T-helper 9 cell (primary cell): ENCODE measurements around the gene DNAAF5.
"Not testable (repeated sequence)": the region's sequence is repeated elsewhere in the genome, so short reads cannot be mapped to it uniquely, and the experiment has no call there.

Experiments used
- DNase-seq: peaks from one replicate; pipeline ENCODE4 v3.0.0-alpha.2; 2020

The DNAAF5 gene

GRCh38 chr7:730501-731439, 4.3 kb downstream of the DNAAF5 start:
- DNase-seq = no peak

- DNase-seq = no peak
These were observed 5.1 kb downstream of the DNAAF5 start for GRCh38 chr7:731440-732085.

DNA sequence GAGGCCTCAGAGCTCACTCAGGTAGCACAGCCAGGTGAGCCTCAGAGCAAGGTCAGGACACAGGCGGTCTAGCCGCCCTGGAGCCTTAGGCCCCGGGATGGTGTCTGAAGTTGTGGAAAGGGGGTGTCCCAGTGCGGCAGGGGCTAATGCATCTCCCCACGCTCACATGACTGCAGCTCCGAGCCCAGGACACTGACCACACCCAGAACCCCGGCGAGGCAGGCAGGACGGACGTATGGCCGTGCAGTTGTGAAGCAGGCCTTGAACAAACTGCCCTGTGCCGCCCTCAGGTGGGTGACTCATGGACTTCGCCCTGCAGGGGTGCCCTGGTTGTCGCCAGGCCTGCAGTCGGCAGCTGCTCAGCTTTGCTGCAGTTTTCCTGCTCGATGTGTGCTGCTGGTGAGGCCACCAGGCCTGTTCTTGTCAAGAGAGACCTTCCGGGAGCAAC, 5.6 kb downstream of the DNAAF5 start:
- no peak for DNase-seq

- DNase-seq = no peak
These were observed 6.1 kb downstream of the DNAAF5 start for GRCh38 chr7:732556-732955.

DNA sequence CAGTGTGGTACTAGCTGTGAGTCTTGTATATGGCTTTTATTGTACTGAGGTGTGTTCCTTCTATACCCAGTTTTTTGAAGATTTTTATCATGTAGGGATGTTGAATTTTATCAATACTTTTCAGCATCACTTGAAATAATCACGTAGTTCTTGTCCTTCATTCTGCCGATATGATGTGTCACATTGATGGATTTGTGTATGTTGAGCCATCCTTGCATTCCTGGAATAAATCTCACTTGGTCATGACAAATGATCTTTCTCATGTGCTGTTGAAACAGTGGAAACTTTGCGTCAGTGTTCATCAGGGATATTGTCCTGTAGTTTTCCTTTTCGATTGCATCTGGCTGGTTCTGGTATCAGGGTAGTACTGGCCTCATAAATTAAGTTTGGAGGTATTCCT, 7.7 kb downstream of the DNAAF5 start:
- no peak for DNase-seq

DNA sequence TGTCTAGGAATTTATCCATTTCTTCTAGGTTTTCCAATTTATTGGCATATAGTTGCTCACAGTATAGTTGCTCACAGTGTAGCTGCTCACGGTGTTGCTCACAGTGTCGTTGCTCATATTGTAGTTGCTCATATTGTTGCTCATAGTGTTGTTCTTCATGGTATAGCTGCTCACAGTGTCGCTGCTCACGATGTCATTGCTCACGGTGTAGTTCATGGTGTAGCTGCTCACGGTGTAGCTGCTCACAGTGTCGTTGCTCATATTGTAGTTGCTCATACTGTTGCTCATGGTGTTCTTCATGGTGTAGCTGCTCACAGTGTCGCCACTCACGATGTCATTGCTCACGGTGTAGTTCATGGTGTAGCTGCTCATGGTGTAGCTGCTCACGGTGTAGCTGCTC, 8.3 kb downstream of the DNAAF5 start:
- DNase-seq = no peak

- no peak for DNase-seq
These were observed 11.7 kb downstream of the DNAAF5 start for GRCh38 chr7:738241-738640.

GRCh38 chr7:738723-739454, 12.4 kb downstream of the DNAAF5 start:
- DNase-seq = no peak

DNA sequence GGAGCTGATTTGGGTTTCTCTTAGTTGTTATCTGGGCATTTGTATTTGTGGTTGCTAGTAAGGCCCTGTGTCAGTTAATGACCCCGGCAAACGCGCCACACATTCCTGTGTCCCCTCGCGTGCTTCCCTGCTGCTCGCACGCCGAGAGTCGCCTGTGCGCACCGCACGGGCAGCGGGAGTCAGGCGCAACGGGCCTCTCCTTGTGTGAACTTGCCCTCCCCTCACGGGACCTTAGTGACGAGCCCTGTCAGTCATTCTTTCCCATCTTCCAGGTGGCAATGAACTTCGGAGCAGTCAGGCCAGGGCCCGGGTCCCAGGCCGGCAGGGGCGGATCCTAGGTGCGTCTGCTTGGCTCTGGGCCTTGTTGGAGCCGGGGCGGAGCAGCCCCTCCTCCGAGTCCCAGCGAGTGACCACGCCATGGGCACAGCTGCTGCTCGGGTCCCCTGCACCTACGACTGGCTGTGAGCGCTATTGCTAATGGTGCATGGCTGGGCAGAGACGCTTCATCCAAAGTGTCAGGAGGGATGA, 13.0 kb downstream of the DNAAF5 start:
- DNase-seq = no peak

DNA sequence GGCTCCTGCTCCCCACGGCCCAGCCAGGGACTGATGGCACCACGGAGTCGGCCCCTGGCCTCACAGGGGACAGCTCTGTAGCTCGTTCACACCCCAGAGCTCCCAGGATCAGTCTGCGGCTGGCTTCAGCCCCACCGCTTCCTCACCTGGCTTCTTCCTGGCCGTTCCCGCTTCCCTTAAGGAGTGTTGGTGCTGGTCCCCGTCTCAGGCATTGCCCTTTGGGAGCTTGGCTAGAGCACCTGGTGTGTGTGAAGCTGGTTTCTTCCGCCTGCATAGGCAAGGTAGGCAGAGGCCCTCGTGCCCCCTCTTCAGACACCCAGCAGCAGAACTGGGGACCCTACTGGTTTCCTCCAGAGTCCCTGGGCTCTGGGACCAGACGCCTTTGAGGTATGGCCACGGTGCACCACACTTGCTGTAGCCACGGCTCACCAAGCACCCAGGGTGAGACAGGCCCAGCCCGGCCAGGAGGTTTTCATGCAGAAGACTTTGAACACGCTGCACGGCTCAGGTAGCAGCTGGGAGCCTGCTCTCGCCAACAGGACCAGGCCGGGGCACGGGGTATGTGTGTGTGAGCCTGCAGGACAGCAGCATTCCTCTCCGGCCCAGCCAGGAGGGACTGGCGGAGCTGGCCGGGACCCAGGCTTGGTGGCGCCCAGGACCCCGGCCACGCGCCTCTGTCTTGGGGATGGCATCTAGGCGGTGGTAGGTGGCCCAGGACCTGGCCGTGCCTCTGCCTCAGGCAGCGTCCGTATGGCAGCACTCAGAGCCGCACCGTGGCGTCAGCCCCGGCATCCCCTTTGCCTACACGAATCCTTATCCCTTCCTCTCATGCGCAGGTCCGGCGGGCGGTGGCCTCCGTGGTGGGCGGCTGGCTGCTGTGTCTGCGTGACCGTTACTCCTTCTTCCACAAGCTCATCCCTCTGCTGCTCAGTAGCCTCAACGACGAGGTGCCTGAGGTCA, 13.8 kb downstream of the DNAAF5 start:
- no peak for DNase-seq

- no peak for DNase-seq
These were observed 14.7 kb downstream of the DNAAF5 start for GRCh38 chr7:741191-741671.

DNA sequence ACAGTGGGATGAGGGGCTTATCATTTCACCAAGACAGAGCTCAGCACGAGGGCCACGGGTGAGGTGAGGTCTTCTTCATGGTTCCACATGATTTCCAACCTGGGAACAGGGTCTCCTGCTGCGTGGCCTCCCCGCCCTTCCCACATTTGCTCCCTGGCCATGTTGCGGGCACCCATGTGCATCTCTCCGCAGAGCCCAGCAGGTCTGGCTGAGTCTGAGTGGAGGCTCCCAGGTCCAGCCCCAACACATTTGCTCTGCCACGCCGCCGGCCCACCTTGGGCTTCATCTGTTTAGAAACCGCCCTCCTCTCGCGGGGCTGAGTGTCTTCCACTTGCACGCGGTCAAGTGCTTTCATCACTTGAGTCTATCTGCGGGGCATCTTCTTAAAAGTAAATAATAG, 15.4 kb downstream of the DNAAF5 start:
- DNase-seq = no peak

DNA sequence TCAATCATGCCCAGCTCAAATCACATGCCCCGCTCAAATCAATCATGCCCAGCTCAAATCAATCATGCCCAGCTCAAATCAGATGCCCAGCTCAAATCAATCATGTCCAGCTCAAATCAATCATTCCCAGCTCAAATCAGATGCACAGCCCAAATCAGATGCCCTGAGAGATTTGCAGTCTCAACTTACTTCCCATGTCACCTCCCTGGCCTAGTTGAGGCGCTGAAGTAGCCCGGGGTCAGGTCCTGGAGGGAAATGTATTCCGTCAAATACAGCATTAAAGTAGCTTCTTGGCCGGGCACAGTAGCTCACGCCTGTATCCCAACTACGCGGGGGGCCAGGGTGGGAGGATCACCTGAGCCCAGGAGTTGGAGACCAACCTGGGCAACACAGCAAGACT, 16.3 kb downstream of the DNAAF5 start:
- DNase-seq = no peak

DNA sequence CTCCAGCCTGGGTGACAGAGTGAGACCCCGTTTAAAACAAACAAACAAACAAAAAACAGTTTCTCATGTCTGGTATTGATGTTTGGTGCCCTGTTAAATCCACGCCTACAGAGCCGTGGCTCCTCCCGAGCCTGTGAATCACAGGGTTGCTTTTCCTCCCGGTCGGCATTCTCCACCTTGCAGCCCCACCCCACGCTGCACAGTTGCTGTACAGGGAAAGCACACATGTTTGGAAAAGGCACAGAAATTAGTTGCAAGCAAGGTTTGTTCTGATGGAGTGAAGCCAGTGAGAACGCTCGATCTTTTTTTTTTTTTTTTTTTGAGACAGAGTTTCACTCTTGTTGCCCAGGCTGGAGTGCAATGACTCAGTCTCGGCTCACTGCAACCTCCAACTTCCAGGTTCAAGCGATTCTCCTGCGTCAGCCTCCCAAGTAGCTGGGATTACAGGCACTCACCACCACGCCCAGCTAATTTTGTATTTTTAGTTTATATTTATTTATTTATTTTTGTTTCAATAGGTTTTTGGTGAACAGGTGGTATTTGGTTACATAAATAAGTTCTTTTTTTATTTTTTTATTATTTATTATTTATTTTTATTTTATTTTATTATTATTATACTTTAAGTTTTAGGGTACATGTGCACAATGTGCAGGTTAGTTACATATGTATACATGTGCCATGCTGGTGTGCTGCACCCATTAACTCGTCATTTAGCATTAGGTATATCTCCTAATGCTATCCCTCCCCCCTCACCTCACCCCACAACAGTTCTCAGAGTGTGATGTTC, 17.0 kb downstream of the DNAAF5 start:
- DNase-seq = not testable (repeated sequence)

DNA sequence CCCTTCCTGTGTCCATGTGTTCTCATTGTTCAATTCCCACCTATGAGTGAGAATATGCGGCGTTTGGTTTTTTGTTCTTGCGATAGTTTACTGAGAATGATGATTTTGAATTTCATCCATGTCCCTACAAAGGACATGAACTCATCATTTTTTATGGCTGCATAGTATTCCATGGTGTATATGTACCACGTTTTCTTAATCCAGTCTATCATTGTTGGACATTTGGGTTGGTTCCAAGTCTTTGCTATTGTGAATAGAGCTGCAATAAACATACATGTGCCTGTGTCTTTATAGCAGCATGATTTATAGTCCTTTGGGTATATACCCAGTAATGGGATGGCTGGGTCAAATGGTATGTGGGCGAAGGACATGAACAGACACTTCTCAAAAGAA, 17.6 kb downstream of the DNAAF5 start:
- DNase-seq = not testable (repeated sequence)

DNA sequence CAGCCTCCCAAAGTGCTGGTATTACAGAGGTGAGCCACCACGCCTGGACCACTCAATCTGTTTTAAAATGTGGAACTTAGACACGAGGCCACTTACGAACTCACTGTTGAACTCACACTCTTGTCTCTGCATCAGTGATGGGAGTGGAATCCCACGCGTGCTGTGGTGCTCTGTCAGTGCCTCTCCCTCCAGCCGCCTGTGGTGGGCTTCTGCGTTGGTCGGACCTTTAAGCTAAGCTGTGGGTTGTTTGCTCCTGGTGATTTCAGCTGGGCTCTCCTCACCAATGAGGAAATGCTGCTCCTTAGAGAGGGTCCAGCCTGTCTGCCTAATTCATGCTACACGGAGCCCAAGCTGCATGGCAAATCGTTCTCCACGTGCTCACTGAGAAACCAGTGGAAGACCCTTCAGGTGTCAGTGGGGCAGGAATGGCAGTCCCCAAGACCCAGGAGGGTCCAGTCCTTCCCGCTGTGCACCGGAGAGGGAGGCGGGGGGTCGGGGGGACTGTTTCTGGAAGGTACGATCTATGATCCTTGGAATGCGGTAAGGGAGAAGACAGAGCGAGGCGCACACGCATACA, 18.4 kb downstream of the DNAAF5 start:
- DNase-seq = no peak

DNA sequence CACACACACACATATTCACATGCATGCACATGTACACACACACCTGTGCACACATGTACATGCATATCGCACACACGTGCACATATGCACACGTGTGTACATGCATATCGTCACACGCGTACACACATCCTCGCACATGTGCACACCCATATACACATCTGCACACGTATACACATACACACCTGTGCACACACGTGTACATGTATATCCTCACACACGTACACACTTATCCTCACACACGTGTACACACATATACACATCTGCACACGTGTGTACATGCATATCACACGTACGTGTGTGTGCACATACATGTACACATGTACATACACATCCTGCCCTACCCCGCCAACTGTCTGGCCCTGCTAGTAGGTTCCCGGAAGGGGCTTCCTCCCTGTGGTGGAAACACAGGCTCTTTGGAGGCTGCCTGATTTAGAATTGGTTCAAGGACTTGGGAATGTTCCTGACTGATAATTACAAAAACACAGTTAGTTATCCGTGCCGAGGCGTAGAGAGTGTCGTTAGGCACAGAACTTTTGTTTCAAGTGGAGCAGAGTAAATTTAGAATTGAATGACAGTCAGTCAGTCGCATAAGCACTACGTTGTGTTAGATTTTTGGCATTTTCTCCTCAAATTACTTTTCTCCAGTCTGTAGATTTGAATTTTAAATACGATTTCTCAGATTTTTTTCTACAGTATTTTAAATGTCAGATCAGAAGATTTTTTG, 19.1 kb downstream of the DNAAF5 start:
- no peak for DNase-seq

DNA sequence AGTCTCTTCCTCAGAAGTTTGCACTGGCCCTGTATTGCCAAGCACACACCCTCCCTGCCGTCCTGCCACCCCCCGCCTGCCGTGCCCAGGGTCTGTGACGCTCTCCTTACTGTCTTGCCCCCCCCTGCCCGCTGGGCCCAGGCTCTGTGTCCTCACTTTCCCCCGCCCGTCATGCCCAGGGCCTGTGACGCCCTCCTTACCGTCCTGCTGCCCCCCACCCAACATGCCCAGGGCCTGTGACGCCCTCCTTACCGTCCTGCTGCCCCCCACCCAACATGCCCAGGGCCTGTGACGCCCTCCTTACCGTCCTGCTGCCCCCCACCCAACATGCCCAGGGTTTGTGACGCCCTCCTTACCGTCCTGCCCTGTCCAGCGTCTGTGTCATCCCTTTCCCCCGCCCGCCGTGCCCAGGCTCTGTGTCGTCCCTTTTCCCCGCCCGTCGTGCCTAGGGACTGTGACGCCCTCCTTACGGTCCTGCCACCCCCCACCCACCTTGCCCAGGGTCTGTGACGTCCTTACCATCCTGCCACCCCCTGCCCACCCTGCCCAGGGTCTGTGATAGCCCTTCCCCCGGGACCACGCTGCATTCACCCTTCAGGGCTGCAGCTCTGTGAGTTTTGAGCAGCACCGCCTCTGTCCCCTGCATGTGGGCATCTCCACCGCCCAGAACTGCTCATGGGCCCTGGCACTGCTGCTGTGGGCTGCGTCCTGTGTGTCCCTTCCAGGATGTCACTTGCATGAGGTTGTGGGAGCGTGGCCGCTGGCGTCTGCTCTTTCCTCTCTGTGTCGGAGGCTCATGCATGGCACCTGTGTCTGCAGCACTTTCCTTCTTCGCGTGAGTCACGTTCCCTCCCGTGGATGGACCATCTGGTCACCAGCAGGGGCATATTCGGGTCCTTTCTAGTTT, 19.9 kb downstream of the DNAAF5 start:
- DNase-seq = no peak

DNA sequence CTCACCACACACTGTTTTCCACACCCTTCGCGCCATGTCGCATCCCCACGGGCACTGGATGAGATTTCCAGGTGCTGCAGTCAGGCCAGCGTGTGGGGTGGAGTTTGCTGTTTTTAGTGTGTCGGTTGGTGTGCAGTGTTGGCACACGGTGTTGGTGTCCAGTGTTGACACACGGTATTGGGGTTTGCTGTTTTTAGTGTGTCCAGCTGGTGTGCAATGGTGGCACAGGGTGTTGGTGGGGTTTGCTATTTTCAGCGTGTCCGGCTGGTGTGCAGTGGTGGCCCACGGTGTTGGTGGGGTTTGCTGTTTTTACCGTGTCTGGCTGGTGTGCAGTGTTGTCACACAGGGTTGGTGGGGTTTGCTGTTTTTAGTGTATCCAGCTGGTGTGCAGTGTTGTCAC, 20.7 kb downstream of the DNAAF5 start:
- DNase-seq = no peak
